HG03095 (cell line): ENCODE results near the gene CLEC7A.

Source experiments
- ATAC-seq: cut with Tn5 transposase; IDR thresholded peaks from one replicate; pipeline ENCODE4 v1.9.1; 2021; ENCODE audit warnings: moderate library complexity; ENCODE audit not compliant: unreplicated experiment

The CLEC7A gene

DNA sequence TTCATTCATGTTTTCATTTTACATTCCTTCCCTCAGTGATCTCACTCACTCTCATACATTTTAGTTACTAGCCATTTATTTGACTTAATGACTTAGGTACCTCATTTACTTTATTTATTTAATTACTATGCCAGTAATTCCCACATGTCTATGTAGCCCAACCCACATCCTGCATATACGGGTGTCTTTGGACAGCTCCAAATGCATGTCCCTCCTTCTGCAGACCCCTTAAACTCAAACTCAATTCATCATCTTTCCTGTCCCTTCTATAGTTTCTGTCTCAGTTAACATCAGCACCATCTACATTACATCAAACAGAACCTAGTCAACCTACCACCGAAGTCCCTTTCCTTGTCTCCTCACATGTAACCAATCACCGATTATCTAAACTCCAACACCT, 34.0 kb downstream of the CLEC7A start:
- no peak for ATAC-seq

DNA sequence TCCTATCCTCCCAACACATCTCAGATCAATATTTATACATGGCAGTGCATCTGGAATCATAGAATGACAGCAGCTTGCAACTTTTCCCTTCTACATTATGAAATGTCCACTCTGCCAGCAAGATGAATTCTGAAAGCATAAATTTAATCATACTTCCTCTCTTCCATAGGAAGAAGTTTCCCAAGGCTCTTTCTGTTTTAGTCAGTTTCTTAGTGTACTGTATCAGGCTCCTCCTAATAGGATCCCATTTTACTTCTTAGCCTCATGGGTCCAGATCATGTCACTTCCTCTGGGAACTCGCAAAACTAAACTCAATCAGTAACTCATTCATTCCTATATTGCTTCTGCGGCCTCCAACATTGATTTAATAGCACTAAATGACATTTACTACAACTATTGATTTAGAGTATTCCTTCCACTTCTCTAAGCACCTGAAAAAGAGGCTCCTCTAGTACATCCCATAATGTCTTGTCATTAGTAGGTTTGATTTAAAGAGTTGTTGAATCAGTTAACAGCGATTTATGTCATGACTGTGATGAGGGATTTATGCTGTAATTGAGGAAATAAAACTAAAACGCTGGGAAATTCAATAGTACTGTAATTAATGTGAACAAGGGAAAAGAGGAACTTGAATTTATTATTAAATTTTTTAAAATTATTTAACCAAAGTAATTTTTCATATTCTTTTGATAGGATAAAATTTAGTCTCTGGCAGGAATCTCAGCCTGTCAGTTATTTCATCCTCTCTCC, 35.2 kb downstream of the CLEC7A start:
- no peak for ATAC-seq

DNA sequence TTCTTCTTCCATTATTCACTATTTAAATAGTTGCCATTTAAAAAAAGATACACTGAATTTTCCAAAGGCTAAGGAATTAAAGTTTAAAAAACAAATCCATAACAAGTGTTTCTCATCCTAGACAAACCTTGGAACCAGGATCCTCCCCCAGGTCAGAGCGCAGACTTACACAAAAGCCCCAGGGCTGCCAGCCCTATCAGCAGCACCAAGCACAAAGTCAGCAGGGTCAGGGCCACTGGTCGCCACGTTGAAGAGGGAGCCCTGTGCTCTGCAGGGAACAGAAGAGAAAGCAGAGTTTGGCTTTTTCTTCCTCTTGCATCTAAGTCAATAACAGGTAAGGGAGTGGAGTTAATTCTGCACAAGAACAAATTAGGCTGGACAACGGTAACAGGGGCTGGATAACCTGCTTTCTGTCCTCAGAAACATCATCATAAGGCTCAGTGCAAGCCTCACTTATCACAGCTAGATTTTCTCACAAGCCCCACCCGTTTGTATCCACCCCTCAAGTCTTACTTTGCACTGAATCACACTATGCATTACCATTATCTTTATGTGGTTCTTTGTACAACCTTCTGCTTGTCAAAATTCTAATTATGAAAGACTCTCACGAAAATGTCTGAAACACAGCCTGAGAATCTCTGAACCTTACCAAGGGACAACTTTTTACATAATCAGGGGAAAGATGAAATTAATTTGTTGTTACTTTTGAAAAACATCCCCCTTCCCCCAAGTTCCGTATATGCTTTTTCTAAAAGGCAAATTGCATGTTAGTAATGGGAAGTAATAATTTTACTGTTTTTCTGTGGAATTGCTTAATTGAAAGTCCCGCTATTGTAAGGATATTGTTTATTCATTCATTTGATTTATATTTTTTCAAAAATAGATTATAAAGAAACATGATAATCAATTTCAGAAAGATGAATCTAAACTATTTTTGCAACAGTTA, 40.8 kb downstream of the CLEC7A start:
- ATAC-seq: no peak

DNA sequence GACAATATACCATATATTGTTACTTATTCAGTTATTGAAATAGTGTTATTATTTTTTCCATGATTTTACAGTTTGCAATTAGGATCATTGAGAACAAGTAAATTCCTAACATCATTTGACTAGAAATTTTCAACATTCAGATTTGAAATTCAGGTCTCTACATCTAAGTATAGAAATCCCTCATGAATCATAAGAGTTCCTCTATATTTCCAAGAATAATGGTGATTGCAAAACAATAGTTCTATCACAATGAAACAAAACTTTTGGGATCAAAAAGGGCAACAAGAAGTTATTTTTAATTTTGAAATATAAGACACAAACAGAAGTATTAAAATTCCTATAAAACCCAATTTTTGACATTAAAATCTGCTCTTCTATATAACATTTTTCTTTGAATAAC, 42.0 kb downstream of the CLEC7A start:
- no peak for ATAC-seq

DNA sequence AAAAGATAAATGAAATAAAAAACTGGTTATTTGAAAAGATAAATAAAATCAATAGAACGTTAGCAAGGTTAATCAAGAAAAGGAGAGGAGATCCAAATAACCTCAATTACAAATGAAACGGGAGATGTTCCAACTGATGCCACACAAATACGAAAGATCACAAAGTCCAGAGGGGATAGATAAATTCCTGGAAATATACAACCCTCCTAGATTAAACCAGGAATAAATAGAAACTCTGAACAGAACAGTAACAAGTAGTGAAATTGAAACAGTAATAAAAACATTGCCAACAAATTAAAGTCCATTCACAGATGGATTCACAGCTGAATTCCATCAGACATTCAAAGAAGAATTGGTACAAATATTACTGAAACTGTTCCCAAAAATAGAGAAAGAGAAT, 43.6 kb downstream of the CLEC7A start:
- ATAC-seq: no peak

DNA sequence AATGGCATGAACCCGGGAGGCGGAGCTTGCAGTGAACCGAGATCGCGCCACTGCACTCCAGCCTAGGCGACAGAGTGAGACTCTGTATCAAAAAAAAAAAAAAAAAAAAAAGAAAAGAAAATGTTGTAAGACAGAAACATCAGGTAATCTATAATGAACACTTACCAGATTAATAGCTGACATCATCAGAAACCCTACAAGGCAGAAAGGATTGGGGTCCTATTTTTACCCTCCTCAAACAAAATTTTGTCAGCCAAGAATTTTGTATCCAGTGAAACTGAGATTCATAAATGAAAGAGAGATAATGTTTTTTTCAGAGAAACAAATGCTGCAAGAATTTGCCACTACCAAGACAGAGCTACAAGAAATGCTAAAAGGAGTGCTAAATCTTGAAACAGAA, 45.3 kb downstream of the CLEC7A start:
- no peak for ATAC-seq

DNA sequence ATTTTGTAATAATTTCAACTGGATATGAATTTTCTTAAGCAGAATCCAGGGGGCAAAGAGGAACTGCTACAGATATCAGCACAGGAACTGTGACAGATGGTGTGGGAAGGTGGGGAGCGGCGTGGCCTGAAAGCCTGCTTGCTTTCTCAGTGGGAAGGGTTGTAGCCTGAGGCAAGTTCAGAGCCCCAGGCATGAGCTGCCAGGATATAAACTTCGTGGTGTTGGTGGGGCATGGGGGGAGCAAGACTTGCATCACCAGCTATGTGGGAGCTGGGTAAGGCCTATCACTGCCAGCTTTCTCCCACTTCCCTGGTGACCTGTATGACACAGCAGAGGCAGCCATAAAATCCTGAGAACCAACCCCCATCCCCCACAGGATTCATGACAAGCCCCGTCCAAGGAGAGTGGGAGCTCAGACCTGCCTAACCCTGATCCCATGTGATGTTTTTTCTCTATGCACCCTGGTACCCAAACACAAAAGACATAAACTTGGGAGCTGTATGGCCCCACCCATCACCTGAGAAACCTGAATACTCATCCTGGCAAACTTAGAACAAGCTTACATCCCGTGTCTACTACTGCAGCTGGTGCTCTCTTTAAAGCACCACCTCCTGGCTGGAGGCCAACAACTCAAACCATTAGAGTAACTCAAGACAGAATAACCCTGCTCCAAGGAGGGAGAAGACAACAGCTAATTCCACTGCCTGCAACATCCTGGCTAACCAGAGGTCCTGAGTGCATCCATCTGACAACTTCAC, 47.7 kb downstream of the CLEC7A start:
- no peak for ATAC-seq

DNA sequence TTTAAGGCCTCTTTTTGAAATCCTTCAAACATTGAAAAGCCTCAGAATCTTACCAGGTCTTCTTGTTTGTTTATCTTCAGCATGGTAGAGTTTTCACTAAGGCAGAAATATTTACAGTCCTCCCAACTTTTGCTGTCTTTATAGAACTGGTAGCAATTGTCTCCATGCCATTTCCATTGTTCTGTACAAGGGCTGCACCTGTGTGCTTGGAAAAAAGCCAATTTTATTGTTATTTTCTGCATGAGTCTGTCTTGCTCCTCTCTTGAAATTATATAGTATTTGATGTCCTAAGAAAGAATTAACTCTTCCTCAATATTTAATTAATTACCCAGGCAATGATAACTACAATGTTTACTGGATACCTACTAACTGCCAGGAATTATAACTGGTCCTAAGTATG, 54.5 kb downstream of the CLEC7A start:
- ATAC-seq: no peak

DNA sequence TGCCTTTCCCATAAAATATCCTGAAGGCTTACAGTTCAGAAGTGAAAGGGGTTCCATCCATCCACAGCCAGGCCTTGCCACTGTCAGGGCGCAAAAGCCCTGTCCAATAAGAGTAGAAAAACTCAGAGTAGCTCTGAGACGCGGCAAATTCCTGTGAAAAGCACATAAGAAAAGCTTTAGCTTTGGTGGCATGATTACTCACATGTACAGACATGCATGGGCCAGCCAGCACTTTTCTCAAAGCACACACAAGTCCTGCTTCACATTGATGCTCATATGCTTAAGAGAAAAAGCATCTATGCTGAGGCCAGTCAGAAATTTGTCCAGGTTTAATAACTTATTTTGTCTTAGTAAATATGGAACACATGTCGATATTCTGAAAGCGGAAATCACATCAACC, 56.7 kb downstream of the CLEC7A start:
- no peak for ATAC-seq

DNA sequence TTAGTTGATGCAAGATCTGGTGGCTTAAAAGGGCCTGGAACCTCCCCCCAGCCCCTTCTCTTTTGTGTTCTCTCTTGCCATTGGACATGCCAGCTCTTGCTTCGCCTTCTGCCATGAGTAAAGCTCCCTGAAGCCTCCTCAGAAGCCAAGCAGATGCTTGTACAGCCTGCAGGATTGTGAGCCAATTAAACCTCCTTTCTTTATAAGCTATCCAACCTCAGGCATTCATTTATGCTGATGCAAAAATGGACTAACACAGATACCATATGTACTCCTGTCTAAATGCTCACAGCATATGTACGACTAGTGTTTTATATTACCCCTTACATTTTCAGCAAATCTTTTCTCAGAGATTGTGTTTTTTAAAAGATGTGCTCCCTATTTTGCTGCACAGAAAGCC, 57.9 kb downstream of the CLEC7A start:
- ATAC-seq: no peak

DNA sequence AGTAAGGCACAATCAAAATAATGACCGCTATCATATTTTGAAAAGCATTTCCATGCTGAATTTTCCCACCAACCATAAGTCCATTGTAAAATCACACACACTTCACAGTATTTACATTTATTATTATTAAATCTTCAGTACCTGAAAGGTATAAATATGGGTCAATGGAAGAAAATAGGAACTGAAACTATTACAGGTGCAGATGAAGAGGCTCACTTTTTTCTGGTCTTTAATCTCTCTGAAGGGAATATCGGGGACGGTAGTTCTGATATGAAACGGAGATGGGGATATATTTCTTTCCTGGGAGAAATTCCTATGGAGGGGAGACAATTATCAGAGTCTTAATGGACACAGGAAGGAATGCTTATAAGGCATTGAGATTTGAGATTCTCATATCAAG, 59.6 kb downstream of the CLEC7A start:
- ATAC-seq: no peak

DNA sequence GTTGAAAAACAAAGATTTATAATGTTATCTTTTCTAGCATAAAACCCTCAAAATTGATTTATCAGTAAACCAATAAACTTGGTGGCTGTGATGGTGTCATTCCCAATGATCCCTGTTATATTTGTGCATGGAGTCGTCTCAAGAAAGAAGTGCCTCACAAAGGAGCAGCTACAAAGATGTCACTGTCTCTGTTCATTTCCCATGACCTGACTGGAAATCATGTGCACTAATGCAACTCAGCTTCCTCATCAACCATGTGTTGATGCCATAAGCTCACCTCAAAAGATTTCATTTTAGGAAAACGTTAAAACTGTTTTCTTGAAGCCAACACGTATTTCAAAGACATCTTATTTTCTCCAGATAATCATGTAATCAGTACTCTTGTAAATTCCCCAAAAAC, 60.0 kb downstream of the CLEC7A start:
- no peak for ATAC-seq

DNA sequence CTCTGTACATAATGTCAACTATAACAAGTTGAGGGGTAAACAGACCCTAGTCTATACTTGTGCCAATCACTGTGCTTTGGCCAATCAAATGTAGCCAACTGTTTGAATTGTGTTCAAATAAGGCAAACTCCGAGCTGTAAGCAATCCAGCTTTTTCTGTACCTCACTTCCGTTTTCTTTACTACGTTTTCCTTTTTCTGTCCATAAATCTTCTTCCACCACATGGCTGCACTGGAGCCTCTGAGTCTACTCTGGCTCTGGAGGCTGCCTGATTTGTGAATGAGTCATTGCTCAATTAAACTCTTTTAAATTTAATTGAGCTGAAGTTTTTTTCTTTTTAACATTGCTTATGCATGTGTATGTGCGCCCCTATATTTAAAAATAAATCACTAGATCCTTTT, 60.9 kb downstream of the CLEC7A start:
- no peak for ATAC-seq

DNA sequence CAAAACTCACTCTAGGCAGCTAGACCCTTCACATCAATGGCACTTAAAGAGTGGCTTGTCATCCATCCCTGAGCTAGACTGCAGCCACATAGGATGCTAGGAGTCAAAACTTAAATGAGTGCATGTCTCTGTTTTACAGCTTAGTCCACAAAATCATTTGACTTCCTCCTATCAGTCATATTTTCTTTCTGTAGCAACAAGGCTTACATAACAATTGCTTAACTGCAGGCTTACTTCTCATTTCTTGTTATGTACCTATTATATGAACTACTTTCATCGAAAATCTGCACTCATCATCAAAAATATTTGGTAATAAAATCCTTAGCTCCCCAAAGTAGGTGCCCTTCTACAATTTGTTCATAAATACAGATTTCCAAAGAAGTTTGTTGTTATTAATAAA, 61.4 kb downstream of the CLEC7A start:
- no peak for ATAC-seq

DNA sequence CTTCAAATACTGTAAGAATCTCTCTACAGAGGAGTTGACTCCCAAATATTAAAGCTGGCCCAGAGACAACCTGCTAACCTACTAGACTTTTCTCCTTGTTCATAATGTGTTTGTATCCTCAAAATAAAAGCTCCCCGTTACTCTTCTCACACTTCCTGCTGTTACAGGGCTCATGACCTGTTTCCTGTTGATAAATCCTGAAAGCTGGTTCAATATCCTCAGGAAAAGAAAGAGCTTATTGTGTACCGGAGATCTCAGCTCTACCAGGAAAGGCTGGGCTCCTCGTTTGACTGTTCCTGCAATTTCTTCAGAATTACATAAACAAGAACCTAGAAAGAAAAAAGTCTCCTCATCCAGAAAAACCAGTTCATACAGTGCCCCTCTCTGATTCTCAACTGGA, 62.1 kb downstream of the CLEC7A start:
- no peak for ATAC-seq

DNA sequence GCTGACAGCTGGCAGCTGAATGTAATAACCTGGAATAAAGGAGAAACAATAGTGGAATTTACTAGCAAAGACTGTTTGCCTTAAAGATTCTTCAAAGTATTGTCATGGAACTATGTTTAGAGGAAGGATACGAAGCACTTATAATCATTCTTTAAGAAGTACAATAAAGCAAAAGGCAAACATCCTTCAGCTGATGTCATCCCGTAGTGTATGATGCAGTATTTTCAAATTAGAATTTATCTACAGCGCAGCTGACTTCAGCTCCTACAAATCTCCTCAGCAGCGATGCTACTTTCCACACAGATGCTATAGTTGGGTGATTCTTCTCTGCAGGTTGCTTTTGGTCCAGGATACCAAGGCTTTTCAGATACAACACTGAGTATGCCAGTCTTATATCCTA, 62.7 kb downstream of the CLEC7A start:
- ATAC-seq: no peak
